Measurements from ENCODE around the gene IRF7. TPM values are rescaled to one million over a fixed set of nuclear protein-coding genes. Genes with fewer than 3 reads are reported as not detected.
"Not testable (repeated sequence)": the region's sequence is repeated elsewhere in the genome, so short reads cannot be mapped to it uniquely, and the experiment has no call there.

Gene IRF7
- total RNA-seq, 2 donors from 2014 or later, result 33.7 to 34.9 TPM

- ATAC-seq, result no peak
- Mint-ChIP-seq H3K4me3 (no peak overlapping the region), H3K27ac (no peak overlapping the region), H3K36me3 (no peaks in the 10 kb centered on the region), H3K27me3 (no peaks in the 10 kb centered on the region), H3K4me1 (ENCODE audit: low read depth in 2 of 2) (no peaks in the 10 kb centered on the region), H3K9me3 (no peaks in the 10 kb centered on the region)
- no peak for DNase-seq (ENCODE audit: low spot score)
Measured at GRCh38 chr11:650482-650881, 34.7 kb upstream of the IRF7 start.

DNA sequence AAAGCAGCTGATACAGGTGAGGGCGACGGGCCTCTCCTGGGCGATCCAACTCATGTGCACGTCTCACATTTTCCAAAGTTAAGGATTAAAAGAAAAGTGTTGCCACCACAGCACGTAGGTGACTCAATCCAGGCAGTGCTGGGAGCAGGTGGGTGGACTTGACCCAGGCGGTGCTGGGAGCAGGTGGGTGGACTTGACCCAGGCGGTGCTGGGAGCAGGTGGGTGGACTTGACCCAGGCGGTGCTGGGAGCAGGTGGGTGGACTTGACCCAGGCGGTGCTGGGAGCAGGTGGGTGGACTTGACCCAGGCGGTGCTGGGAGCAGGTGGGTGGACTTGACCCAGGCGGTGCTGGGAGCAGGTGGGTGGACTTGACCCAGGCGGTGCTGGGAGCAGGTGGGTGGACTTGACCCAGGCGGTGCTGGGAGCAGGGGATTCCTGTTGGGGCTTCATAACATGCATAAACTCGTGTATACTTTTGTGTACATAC, 32.0 kb upstream of the IRF7 start:
- not testable (repeated sequence) for H3K27ac Mint-ChIP-seq; H3K36me3 Mint-ChIP-seq; H3K4me3 Mint-ChIP-seq; H3K27me3 Mint-ChIP-seq; DNase-seq (ENCODE audit: low spot score); H3K4me1 Mint-ChIP-seq (ENCODE audit: low read depth in 2 of 2); H3K9me3 Mint-ChIP-seq; ATAC-seq

DNA sequence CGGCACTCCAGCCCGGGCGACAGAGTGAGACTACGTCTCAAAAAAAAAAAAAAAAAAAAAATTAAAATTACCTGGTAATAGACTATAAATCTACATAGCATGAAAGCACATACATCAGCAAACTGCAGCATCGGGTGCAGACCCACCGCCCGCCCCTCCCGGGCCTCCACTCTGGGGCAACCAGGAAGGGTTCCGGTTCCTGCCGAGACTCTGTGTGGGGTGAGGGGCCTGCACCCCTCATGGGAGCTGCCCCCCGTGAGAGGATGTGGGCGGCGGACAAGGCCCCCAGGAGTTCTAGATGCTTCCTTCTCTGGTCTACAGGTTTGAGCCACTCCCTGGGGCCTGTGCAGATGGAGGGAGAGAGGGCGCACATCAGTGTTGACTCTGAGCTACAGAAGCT, 30.5 kb upstream of the IRF7 start:
- no peak for ATAC-seq
- H3K27ac Mint-ChIP-seq, result no peak overlapping the region

DNA sequence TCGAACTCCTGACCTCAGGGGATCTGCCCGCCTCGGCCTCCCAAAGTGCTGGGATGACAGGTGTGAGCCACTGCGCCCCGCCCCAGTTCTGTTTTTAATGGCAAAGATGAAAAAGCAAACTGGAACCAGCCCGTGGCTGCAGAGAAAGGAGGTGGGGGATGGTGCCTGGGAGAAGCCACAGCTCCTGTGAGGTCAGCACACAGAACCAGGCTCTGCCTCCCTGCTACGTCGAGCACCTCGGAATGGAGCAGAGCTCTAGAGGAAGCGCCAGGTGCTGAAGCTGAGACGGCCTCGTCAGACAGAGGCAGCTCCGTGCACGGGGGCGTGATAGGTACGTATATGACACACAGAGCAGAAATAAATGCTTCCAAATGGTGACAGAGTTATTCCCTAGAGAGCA, 29.8 kb upstream of the IRF7 start:
- Mint-ChIP-seq H3K9me3 (no peaks in the 10 kb centered on the region), H3K27ac (no peak overlapping the region), H3K27me3 (no peaks in the 10 kb centered on the region), H3K4me1 (ENCODE audit: low read depth in 2 of 2) (peaks cover 0 to under 1% of the 10 kb centered on the region in 2 donors), H3K4me3 (no peak overlapping the region), H3K36me3 (no peaks in the 10 kb centered on the region)
- DNase-seq (ENCODE audit: low spot score) (no peak), ATAC-seq (no peak)

More for the DNA sequence above, 30.5 kb upstream of the IRF7 start:
- H3K4me1 Mint-ChIP-seq (ENCODE audit: low read depth in 2 of 2), result no peaks in the 10 kb centered on the region
- H3K36me3 Mint-ChIP-seq, result no peaks in the 10 kb centered on the region
- DNase-seq (ENCODE audit: low spot score), result no peak
- H3K27me3 Mint-ChIP-seq, result no peaks in the 10 kb centered on the region
- H3K9me3 Mint-ChIP-seq, result no peaks in the 10 kb centered on the region
- no peak overlapping the region for H3K4me3 Mint-ChIP-seq

DNA sequence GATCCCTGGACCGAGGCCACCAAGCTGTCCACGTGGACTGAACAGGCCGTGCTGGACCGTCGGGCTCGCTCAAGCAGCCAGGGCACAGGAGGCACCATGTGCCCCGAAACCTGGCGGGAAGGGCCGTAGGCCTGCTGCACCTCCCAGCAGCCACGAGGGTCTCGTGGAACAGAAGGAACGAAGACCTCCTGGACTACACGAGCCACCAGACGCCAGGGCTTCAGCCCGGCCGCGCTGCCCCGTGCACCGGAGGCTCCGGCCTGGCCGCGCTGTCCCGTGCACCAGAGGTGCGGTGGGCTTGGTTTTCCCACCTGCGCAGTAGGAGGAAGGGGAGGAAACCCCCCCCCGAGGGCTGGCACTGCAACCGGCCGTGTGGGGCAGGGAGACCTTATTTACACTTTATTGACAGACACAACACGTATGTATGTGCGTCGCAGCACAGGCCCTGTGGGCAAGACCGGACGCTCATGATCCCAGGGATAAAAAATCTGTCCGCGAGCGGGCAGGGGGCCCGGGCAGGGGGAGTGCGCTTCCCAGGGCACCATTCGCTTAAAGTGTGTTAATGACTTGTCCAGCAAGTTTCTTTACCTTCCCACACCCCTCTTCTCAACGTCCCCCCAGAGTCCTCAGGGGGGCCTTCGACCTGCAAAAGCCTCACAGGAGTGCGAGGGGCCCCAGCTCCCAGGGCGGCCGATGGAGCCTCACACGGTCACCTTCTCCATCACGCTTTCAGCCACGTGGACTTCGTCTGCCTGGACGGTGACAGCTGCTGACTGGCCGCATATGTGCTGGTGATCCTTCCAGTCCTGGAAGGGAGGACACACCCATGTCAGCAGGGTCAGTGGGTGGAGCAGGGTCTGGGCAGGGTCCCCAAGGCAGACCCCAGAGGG, 28.3 kb upstream of the IRF7 start:
- peaks cover 0 to 3% of the 10 kb centered on the region in 2 donors for H3K4me1 Mint-ChIP-seq (ENCODE audit: low read depth in 2 of 2)
- no peak overlapping the region for H3K27ac Mint-ChIP-seq

DNA sequence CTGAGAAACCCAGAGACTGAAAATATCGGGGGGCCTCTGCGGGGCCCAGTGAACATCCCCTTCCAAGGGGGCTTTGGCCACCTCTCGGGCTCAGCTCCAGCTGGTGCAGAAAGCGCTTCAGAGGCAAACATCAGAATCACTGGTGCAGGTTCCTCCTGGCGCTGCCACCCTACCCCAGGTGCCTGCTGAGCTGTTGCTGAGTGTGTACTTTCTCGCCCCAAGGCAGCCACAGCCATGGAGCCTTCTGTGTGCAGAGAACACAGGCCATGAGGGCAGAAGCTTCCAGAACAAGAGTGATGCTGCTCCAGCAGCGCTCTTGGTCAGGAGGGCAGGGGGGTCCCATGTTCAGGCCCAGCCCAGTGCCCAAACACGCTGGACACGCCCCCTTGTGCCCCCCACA, 27.6 kb upstream of the IRF7 start:
- Mint-ChIP-seq H3K27ac (no peak overlapping the region), H3K9me3 (no peaks in the 10 kb centered on the region), H3K4me3 (no peak overlapping the region), H3K36me3 (no peaks in the 10 kb centered on the region), H3K4me1 (ENCODE audit: low read depth in 2 of 2) (peaks cover 0 to 3% of the 10 kb centered on the region in 2 donors), H3K27me3 (peaks cover 6 to 7% of the 10 kb centered on the region in 2 donors)
- ATAC-seq, result no peak
- no peak for DNase-seq (ENCODE audit: low spot score)

More for the DNA sequence above, 28.3 kb upstream of the IRF7 start:
- peaks cover 0 to 3% of the 10 kb centered on the region in 2 donors for H3K27me3 Mint-ChIP-seq
- ATAC-seq, result no peak
- DNase-seq (ENCODE audit: low spot score), result peak; percentile 47
- H3K9me3 Mint-ChIP-seq, result no peaks in the 10 kb centered on the region
- H3K36me3 Mint-ChIP-seq, result no peaks in the 10 kb centered on the region
- no peak overlapping the region for H3K4me3 Mint-ChIP-seq

DNA sequence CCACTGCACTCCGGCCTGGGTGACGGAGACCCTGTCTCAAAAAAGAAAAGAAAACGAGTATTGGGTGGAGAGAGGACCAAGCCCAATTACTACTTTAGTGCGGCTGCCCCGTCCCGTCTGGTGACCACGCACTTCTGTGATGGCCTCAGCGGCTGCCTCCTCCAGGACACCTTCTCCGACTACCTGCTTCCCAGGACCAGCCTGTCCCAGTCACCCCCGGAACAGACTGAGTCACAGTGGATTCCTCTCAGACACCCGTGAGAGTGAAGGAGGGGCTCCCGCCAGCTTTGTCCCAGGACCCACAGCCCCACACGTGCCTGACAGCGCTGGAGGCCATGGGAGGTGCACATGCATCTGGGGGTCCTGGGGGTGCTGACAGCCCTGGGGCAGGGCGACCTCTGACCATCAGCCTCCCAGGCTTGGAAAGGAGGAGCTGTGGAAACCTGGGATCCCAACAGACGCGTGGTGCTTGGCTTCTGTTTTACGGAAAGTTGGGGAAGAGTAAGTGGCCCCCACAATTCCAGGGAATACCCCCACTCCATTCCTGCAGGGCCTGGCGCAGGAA, 26.1 kb upstream of the IRF7 start:
- Mint-ChIP-seq H3K27me3 (peaks cover 11 to 14% of the 10 kb centered on the region in 2 donors), H3K9me3 (no peaks in the 10 kb centered on the region), H3K36me3 (no peaks in the 10 kb centered on the region), H3K4me1 (ENCODE audit: low read depth in 2 of 2) (peaks cover 0 to 7% of the 10 kb centered on the region in 2 donors), H3K27ac (no peak overlapping the region), H3K4me3 (no peak overlapping the region)
- DNase-seq (ENCODE audit: low spot score) (peak; percentile 44), ATAC-seq (no peak)

- ATAC-seq (no peak), DNase-seq (ENCODE audit: low spot score) (peak; percentile 54)
- Mint-ChIP-seq H3K4me3 (no peak overlapping the region), H3K36me3 (no peaks in the 10 kb centered on the region), H3K4me1 (ENCODE audit: low read depth in 2 of 2) (peaks cover 0 to 7% of the 10 kb centered on the region in 2 donors), H3K9me3 (no peaks in the 10 kb centered on the region), H3K27ac (no peak overlapping the region), H3K27me3 (peaks cover 19 to 22% of the 10 kb centered on the region in 2 donors)
Measured at GRCh38 chr11:640021-640706, 24.4 kb upstream of the IRF7 start.

DNA sequence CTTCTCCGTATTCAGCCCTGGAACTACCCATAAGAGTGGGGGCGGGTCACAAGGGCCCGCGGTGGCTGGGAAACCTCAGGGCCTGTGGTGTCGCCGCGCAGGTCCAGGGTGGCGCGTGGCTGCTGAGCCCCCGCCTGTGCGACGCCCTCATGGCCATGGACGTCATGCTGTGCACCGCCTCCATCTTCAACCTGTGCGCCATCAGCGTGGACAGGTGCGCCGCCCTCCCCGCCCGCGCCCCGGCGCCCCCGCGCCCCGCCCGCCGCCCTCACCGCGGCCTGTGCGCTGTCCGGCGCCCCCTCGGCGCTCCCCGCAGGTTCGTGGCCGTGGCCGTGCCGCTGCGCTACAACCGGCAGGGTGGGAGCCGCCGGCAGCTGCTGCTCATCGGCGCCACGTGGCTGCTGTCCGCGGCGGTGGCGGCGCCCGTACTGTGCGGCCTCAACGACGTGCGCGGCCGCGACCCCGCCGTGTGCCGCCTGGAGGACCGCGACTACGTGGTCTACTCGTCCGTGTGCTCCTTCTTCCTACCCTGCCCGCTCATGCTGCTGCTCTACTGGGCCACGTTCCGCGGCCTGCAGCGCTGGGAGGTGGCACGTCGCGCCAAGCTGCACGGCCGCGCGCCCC, 23.7 kb upstream of the IRF7 start:
- Mint-ChIP-seq H3K4me1 (ENCODE audit: low read depth in 2 of 2) (peaks cover 0 to 7% of the 10 kb centered on the region in 2 donors), H3K36me3 (no peaks in the 10 kb centered on the region), H3K4me3 (no peak overlapping the region), H3K27me3 (peaks cover 20 to 22% of the 10 kb centered on the region in 2 donors), H3K9me3 (no peaks in the 10 kb centered on the region), H3K27ac (no peak overlapping the region)
- ATAC-seq (no peak), DNase-seq (ENCODE audit: low spot score) (no peak)

DNA sequence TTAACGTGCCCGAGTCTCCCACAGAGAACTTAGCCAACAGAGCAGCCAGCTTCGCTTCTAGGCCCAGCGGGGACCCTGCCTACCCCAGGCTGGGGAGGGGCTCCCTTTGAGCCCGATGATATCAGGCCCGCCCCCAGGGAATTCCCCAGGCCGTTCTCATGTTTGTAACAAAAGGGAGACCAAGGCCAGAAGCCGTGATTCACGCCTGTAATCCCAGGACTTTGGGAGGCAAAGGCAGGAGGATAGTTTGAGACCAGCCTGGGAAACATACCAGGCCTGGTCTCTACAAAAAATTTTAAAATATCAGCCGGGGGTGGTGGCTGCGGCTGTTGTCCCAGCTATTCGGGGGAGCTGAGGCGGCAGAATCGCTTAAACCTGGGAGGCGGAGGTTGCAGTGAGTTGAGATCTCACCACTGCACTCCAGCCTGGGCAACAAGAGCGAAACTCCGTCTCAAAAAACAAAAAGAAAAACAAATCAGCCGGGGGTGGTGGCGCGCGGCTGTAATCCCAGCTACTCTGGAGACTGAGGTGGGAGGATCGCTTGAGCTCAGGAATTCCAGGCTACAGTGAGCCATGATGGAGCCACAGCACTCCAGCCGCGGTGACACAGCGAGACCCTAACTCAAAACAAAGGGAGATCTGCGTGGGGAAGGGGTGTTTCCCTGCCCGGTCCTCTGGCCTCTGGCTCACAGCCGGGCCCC, 23.0 kb upstream of the IRF7 start:
- no peak overlapping the region for H3K4me3 Mint-ChIP-seq
- DNase-seq (ENCODE audit: low spot score), result no peak
- peaks cover 20 to 22% of the 10 kb centered on the region in 2 donors for H3K27me3 Mint-ChIP-seq
- H3K27ac Mint-ChIP-seq, result no peak overlapping the region
- no peaks in the 10 kb centered on the region for H3K36me3 Mint-ChIP-seq
- no peaks in the 10 kb centered on the region for H3K9me3 Mint-ChIP-seq
- peaks cover 0 to 7% of the 10 kb centered on the region in 2 donors for H3K4me1 Mint-ChIP-seq (ENCODE audit: low read depth in 2 of 2)
- ATAC-seq, result no peak

DNA sequence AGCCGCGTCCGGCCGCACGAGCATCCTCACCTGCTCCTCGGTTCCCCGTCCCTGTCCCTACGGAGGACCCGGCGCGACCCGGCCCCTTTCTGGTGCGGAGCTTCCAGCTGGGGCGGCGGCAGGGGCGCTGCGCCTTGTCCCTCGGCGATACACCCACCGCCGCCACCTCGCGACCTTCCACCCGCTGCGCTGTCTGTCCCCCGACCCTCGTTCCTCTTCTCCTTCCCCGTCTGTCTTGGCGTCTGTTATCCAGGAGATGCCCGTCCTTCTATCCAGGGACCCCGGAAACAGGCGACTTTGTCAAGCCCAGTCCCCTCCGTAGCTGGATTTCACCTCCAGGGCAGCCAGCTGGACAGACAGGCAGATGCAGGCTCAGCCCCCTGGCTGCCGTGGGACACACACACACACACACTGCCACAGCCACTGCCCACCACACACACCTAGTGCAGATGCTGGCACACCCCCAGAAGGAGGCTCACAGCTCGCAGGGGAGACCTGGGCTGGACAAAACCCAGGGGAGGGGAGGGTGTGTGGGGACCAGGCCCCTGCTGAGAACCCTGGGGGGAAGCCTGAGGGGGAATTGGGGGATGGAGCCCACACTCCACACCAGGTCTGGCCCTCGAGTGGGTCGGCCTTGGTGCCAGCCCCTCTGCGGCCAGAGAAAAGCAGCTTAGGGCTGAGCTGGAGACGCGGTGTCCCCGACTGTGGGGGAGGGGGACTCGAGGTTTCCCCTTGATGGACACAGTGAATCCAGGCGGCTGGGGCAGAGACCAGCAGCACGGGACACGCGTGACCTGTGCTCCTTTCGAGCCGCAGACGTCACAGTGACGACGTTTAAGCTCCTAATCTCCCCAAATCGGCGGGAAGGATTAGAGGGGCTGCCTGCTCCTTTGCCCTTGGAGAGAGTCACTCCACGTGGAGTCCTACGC, 22.1 kb upstream of the IRF7 start:
- Mint-ChIP-seq H3K4me3 (no peak overlapping the region), H3K27me3 (peaks cover 20 to 22% of the 10 kb centered on the region in 2 donors)
- no peak for ATAC-seq

GRCh38 chr11:637333-637592, 21.5 kb upstream of the IRF7 start:
- Mint-ChIP-seq H3K9me3 (no peaks in the 10 kb centered on the region), H3K4me1 (ENCODE audit: low read depth in 2 of 2) (peaks cover 0 to 7% of the 10 kb centered on the region in 2 donors), H3K36me3 (no peaks in the 10 kb centered on the region), H3K27me3 (peaks cover 20 to 22% of the 10 kb centered on the region in 2 donors), H3K4me3 (no peak overlapping the region), H3K27ac (no peak overlapping the region)
- DNase-seq (ENCODE audit: low spot score), result no peak
- peak in 1 of 2 donors; percentile 2 for ATAC-seq

More for the DNA sequence above, 22.1 kb upstream of the IRF7 start:
- H3K27ac Mint-ChIP-seq, result no peak overlapping the region
- H3K36me3 Mint-ChIP-seq, result no peaks in the 10 kb centered on the region
- peaks cover 0 to 7% of the 10 kb centered on the region in 2 donors for H3K4me1 Mint-ChIP-seq (ENCODE audit: low read depth in 2 of 2)
- no peak for DNase-seq (ENCODE audit: low spot score)
- no peaks in the 10 kb centered on the region for H3K9me3 Mint-ChIP-seq
